Stimulated activated CD4-positive, alpha-beta T cell treated with anti-CD3 and anti-CD28 coated beads, TNF-alpha, amount 100 ng/mL, for 4 hours (primary cell): ENCODE measurements around the gene ARHGEF1.
"Not testable (repeated sequence)": the region's sequence is repeated elsewhere in the genome, so short reads cannot be mapped to it uniquely, and the experiment has no call there.

Experiments
- DNase-seq, 3 experiments: peaks; one replicate each; pipeline ENCODE4 v3.0.0-alpha.2; 2020; ENCODE audit warnings: low read depth in 3 of 3

ARHGEF1 gene

DNA sequence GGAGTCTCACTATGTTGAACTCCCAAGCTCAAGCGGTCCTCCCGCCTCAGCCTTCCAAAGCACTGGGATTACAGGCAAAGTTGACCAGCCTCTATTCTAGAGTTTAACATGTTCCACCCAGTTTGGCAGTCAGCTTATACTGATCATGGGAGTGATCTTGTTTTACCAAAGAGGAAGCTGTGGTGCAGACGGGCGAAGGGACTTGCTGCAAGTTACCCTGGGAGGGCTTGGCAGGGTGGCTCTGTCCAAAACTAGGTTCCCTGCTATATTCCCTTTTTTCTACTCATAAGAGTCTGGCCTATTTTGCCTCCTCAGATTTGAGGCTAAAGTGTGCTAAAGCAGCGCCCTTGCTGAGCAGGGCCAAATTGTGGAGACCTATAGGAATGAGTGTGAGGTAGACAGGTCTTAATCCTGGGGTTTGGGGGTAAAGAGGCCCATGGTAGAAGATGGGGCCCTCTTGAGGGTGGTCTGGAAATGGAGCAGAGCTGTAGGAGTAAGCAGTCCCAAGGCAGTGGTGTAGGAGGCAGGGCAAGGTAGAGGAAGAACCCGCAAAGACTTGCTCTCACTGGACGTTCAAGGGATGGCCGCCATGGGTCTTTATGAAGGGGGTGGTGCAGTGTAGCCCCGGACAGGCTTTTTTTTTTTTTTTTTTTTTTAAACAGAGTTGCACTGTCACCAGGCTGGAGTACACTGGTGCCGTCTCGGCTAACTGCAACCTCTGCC is 19.6 kb upstream of the ARHGEF1 start:
- no peak for DNase-seq

DNA sequence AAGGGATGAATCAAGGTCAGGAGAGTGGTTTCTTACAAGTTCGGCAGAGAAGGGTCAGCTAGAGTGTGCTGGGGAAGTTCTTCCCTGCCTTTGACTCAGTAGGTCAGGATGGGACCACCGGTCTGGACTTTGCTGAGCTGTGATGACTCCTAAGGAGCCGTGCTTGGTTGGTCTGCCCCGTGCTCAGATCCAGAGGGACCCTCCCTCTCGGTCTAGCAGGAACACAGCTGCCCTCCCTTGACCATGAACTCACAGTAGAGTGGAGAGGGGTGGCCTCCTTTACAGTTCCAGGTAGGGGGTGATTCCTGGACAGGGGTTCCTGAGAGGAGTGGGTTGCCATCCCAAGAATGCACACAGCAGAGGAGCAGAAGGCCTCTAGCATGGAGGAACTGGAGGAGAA is 18.6 kb upstream of the ARHGEF1 start:
- no peak for DNase-seq

GRCh38 chr19:41866284-41866683 is 16.7 kb upstream of the ARHGEF1 start:
- DNase-seq, result no peak

DNA sequence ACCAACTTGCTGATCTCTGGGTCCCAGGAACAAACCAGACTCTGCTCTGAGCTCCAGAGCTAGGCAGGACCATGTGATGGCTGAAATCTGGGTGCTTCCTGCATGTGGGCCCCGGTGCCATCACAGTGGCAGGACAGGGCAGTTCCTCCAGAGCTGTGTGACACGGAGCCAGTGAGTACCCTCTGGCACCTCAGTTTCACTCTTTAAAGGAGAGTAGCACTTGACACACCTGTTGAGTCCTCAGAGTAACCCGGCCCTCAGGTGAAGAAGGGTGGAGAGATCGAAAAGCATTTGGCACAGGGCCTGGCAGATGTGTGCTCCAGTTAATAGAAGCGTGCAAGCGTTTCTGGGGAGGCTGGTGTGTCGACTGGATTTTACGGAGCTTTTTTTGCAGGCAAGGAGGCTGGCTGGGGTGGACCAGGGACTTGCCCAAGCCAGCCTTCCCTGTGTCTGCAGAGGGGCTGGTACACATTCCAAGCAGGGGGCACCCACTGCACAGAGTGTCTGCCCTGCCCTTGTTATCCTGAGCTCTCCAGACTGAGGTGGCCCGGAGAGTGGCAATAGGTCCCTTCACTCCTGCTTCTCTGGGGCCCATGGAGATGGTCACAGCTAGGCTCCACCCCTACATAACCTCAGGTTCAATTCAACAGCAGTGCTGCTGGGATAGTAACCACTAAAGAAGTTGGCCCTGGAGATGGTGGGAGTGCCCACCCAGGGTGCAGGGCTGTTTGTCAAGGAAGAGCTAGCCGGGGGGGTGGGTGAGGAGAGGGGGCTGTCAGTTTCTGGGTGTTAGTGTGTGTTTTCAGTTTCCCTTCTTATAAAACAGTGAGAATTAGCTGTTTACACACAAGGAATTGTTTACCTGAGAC is 14.6 kb upstream of the ARHGEF1 start:
- DNase-seq, result no peak

DNA sequence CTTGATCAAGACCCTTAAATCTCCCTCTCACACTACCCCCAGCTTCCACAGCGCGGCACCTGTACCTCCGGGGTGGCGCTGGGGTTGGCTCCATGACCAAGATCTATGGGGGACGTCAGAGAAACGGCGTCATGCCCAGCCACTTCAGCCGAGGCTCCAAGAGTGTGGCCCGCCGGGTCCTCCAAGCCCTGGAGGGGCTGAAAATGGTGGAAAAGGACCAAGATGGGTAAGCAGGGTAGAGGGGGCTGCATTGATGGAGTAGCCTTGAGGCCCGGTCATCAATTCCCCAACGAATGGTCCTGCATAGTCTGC is 14.0 kb upstream of the ARHGEF1 start:
- DNase-seq, result no peak

DNA sequence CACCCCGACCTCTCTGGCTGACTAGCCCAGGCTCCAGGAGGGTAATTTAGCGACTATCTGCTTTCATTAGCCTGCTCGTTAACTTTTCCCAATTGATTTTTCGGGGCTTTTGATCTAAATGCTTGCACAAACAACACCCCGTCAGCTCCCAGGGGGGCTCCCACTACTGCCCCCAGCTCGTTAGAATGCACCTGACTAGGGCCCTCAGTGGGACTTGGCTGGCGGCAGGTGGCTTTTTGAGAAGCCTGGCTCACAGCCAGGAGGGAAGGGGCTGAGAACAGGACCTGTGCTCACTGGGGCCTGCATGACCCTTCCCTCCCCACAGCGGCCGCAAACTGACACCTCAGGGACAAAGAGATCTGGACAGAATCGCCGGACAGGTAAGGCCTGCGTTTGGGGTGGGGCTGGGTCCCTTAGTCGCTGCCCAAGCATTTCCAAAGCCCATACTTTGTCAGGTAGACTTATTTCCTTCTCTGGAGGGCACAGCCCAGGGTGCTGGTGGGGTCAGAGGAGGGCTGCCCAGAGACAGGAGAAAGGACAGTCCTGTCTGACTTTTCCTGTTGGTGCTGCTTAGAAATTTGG is 13.5 kb upstream of the ARHGEF1 start:
- DNase-seq, result no peak

DNA sequence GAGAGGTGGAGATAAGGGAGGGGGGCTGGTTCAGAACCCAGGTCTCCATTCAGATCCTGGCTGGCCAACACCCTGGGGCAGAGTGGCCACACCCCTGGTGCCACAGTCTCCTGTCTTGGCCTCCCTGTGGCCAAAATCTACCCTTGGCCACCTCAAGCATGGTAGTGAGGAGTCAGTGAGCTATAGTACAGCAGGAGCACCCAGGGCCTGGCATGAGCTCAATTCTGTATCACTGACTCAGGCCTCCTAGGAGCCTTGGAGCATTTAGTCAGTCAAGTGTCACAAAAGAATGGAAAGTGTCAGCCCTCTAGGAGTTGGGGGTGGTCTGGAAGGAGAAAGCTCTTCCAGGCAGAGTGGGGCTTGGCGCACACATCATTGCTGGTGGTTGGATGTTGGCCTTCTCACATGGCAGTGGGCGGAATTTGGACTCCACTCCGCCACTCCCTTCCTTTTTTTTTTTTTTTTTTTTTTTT is 12.5 kb upstream of the ARHGEF1 start:
- no peak for DNase-seq

DNA sequence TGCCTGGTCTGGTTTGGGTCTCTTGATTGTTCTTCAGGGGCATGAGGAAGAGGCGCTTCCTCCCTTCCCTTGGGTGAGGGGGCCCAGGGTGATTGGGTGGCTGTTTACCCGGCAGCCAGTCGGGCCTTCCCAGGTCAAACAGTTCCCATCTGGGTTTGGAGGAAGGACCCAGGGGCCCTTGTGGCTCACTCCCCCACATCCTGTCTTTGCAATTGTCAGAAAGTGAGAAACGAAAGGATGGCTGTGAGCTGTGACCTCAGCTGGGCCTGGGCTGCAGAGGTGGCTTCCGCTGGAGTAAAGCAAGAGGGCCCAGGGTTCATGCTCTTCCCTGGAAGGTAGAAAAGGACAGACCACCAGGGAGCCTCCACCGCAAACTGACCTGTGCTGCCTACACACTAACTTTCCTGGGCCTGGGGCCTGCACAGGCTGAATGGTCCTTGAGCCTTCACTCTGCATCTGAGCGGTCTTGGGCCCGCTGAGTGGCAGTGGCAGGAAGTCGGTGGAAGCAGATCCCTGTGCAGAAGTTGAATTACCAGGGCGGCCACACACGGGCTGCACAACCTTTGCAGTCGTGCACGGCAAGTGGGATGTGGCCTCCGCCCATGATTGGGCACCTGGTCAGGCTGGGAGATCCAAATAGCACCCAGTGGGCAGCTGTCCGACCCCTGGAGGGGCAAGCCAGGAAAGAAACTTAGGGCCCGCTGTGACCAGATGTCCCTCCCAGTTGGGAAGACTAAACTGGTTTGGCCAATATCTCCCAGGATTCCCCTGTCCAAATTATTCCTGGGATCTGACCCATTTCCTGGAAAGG is 11.2 kb upstream of the ARHGEF1 start:
- DNase-seq, result no peak

DNA sequence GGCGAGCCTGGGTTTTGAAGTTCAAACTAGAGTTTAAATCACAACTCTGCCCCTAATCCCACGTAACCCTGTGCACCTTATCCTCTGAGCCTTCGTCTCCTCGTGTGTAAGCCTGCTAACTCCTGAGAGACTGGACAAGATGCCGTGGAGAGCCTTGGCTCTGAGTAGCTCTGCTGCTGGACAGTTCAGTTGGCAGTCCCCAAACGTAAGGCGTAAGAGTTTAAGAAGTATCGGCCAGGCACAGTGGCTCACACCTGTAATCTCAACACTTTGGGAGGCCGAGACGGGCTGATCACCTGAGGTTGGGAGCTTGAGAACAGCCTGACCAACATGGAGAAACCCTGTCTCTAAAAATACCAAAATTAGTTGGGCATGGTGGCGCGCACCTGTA is 10.6 kb upstream of the ARHGEF1 start:
- no peak for DNase-seq

DNA sequence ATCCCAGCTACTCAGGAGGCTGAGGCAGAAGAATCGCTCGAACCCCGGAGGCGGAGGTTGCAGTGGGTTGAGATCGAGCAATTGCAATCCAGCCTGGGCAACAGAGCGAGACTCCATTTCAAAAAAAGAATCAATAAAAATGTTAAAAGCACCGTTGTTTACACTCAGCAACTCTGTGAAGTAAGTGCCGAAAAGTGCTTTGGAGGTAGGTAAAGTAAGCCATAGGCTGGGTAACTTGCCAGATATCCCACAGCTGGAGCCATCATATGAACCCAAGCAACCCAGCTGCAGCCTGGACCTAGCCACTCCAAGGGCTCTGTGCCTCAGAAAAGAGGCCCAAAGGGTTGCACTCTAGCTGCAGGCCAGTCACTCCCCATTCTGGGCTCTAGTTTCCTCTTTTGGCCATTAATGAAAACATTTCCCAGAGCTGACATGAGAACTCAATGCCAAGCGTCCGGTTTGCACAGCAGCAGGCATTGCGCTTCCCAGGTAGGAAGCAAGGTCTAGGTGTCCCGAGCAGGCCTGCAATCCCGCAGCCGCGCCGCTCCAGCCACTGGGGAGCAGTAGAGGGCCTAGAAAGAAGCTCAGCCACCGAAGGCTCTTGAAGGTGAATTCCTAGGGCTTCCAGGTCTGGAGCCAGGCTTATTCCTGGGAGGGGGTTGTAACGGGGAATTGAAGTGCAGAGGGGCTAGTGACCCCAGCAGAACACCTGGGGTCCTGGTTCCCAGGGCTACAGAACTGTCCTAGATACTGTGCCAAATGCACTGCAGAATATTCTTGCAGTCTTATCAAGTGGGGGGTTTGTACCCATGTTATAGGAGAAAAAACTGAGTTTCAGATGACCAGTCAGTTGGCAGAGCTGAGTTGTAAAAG is 10.0 kb upstream of the ARHGEF1 start:
- peak in 2 of 3 experiments; percentile 43 to 45 for DNase-seq

GRCh38 chr19:41875973-41876372 is 7.0 kb upstream of the ARHGEF1 start:
- DNase-seq, result not testable (repeated sequence)

DNA sequence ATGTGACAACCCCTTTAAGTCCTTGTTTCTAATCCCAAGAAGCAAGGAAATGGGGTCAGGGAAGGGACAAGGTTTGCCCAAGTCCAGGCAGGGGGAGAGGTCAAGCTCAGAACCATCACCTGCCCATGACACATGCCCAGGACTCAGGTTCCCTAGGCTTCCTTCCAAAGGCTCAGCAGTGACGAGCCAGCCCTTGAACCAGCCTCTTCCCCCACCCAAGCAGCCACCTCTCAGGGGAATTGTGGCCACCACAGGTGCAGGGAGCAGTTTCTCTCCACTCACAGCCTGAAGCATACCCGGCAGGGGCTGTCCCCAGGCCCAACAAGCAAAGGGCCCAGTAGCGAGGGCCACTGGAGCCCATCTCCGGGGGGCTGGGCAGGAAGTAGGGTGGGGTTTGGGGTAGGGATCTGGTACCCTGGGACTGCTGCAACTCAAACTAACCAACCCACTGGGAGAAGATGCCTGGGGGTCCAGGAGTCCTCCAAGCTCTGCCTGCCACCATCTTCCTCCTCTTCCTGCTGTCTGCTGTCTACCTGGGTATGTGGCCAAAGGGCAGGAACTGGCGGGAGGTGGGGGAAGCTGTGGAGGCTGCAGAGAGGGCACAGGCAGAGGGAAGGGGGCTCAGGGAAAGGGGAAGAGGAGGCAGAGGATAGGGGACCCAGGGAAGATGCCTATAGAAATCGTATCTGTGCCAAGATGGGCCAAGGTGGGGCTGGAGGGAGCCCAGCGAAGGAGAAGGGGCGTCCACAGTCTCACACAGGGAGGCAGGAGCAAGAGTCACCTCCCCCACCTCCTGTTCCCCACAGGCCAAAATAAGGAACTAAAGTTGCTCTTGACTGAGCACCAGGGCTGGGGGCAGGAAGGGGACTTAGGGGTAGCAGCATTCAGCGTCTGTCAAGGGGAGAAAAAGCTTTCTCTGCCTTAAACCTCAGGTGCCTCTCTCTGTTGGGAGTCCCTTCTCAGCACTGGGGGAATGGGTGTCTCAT is 5.8 kb upstream of the ARHGEF1 start, which contains the start of gene CD79A:
Gene CD79A, plus strand, starts transcription at position 433 of the 986 bp plus-strand sequence. Its CDS starts 26 bp downstream, at position 459.
- no peak for DNase-seq

DNA sequence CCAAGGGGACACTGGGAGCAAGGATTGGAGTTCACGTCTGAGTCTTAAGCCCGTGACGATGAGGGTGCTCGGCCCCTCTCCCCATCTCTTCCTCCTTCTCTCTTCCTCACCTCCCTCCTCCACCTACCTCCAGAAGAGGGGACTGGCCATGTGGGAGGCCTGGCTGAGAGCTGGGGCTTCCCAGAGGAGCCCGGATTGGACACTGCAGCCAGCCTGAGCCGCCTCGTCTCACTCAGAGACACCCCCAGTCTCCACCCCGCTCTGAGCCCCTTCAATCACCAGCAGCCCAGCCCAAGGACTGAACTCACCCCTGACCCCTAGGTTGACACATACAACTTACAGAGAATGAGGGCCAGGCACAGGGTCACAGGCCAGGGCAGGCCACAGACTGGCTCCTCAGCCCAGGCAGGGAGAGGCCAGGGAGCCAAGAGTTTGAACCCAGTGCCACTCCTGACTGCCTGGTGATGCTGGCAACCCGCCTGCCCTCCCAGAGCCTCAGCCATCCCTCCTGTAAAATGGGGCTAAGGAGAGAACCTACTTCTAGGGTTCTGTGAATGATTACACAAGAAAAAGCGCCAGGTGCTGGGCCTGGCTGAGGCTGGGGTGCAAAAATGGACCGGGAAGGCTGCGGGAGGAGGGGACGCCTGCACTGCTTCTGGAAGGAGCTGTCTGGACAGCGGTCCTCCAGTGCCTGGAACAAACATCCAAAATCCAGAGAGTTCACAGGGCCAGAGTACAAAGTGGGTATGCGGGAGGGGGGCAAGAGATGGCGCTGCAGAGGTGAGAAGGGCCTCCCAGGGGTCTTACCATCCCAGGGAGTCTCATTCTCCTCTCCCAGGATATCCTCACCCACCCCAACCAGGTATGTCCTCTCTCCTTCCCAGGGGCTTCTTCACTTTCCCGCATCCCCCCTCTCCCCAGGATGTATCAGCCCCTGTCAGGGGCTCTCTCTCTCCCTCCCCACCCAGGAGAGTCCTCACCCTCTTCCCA is 4.8 kb upstream of the ARHGEF1 start:
- DNase-seq, result no peak

- no peak for DNase-seq
Measured at GRCh38 chr19:41879080-41879479, 3.9 kb upstream of the ARHGEF1 start.

DNA sequence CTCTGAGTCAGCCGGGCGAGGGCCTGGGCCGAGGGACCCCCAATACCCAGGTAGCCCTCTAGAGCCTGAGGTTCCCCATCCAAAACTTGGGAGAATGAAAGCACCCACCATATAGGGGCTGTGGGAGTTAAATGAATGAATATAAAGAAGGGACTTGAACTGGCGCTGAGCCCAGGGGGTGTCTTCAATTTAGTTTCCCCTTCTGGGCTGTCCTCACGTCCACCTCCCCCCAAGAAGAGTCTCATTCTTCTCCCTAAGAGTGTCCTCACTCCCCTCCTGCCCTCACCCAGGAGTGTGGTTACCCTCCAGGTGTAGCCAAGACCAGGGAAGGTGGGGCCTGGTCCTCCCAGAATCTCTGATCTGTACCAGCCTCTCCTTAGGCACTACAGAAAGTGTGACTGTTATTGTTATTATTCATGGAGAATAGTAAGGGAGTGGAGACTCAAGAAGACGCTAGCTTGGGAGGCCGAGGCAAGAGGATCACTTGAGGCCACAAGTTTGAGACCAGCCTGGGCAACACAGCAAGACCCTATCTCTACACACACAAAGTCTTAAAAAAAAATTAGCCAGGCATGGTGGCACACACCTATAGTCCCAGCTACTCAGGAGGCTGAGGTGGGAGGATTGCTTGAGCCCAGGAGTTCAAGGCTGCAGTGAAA is 3.2 kb upstream of the ARHGEF1 start:
- DNase-seq, result no peak

DNA sequence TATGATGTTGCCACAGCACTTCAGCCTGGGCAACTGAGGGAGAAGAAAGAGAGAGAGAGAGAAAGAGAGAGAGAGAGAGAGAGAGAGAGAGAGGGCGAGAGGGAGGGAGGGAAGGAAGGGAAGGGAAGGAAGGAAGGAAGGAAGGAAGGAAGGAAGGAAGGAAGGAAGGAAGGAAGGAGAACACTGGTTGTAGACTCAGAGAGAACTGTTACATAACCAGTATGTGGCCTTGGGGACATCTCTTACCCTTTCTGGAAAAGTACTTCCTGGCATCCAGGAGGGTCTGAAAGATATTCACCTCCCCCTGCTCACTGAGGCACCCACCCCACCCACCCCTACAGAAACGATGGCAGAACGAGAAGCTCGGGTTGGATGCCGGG is 2.7 kb upstream of the ARHGEF1 start:
- DNase-seq, result no peak

- DNase-seq, result no peak
Measured at GRCh38 chr19:41883463-41883820, 458 bp downstream of the ARHGEF1 start.
